ENCODE data around the gene BAG3. TPM values are rescaled to one million over a fixed set of nuclear protein-coding genes. Genes with fewer than 3 reads are reported as not detected.
A peak's percentile ranks its signal among the peaks of the same experiment; 100 is the strongest.

The BAG3 gene
- total RNA-seq (100 to 1,000 TPM; 115 to 191 (median 145) TPM), polyA plus RNA-seq (100 to 1,000 TPM in 1 of 2 donors, 10 to 100 TPM in 1; 42.5 to 193 TPM)
- long read RNA-seq, donor 1, transcript BAG3-201 (4 exons, 2,571 nt): major isoform, 57 of 131 reads
- long read RNA-seq, donor 1, partial matches to known transcripts: 65 of 131 reads
- long read RNA-seq, donor 1, other reads (novel, unspliced or antisense): 9 of 131 reads
- long read RNA-seq, donor 2, transcript BAG3-201 (4 exons, 2,571 nt): major isoform, 78 of 146 reads
- long read RNA-seq, donor 2, partial matches to known transcripts: 56 of 146 reads
- long read RNA-seq, donor 2, other reads (novel, unspliced or antisense): 12 of 146 reads
- long read RNA-seq, donor 3, transcript BAG3-201 (4 exons, 2,571 nt): major isoform, 100 of 208 reads
- long read RNA-seq, donor 3, partial matches to known transcripts: 92 of 208 reads
- long read RNA-seq, donor 3, other reads (novel, unspliced or antisense): 16 of 208 reads

- intact Hi-C loops (cut with DNase I): loop anchor here in 6 of 10 donors (1.0 to 10.0 kb wide), 6 partner anchors 34 to 56 kb away; partner anchors contain the start of gene TIAL1 (in 4 of the 6)
- DNase-seq (peak; percentile 94 to 95), ATAC-seq (peak; percentile 89 to 95 (median 92))
- Histone ChIP-seq H3K27ac (peak within 1 kb of the TSS; percentile 92 to 100 (median 98)), H3K4me3 (peak within 1 kb of the TSS; percentile 59 to 96 (median 86)), H3K27me3 (peaks cover 0 to 3% (median 0%) of the 10 kb centered on the region in 7 donors), H3K4me1 (peaks cover 20 to 41% (median 34%) of the 10 kb centered on the region in 9 donors), H3K9me3 (peaks cover 0 to 3% (median 0%) of the 10 kb centered on the region in 11 donors), H3K36me3 (peaks cover 0 to under 1% (median 0%) of the 10 kb centered on the region in 9 donors)
- TF ChIP-seq CTCF (IDR thresholded peaks at IDR 0.05): no peak
- WGBS, 2 donors: 2 to 5% methylated on average over 15 to 59 of the region's 60 CpGs
Observed at GRCh38 chr10:119650692-119651513, at the start of gene BAG3. Gene BAG3 (plus strand): TSS chr10:119651380. CDS start chr10:119651676, 296 bp downstream.

GRCh38 chr10:119602241-119603095 is 48.7 kb upstream of the BAG3 start:
- H3K4me1 ChIP-seq: peaks cover 0 to 5% (median 3%) of the 10 kb centered on the region in 9 donors
- H3K4me3 ChIP-seq: no peak overlapping the region
- DNase-seq (no peak), ATAC-seq (peak in 2 of 8 donors; percentile 35 to 48)
- peak in 7 of 9 donors; percentile 16 to 62 (median 44) for TF ChIP-seq CTCF (IDR thresholded peaks at IDR 0.05)
- H3K36me3 ChIP-seq: no peaks in the 10 kb centered on the region
- H3K9me3 ChIP-seq: peaks cover 0 to 4% (median 0%) of the 10 kb centered on the region in 11 donors
- H3K27me3 ChIP-seq: no peaks in the 10 kb centered on the region
- intact Hi-C loops (cut with DNase I): loop anchor here in 3 of 10 donors (10.0 kb wide), 3 partner anchors 232 to 262 kb away; no protein-coding TSS in a partner anchor
- WGBS, 2 donors: 69 to 70% methylated on average over 2 of the region's 2 CpGs
- H3K27ac ChIP-seq: no peak overlapping the region

- ATAC-seq (no peak), DNase-seq (no peak)
- peaks cover 0 to 3% (median 0%) of the 10 kb centered on the region in 9 donors for H3K4me1 ChIP-seq
- H3K4me3 ChIP-seq: no peak overlapping the region
- H3K27ac ChIP-seq: no peak overlapping the region
- no peaks in the 10 kb centered on the region for H3K36me3 ChIP-seq
- TF ChIP-seq CTCF (IDR thresholded peaks at IDR 0.05): no peak
- intact Hi-C loops (cut with DNase I): loop anchor here in 3 of 10 donors (10.0 kb wide), 3 partner anchors 230 to 260 kb away; no protein-coding TSS in a partner anchor
- H3K9me3 ChIP-seq: no peaks in the 10 kb centered on the region
- H3K27me3 ChIP-seq: peaks cover 0 to 6% (median 0%) of the 10 kb centered on the region in 7 donors
Observed at GRCh38 chr10:119604468-119604867, 46.7 kb upstream of the BAG3 start.

All from heart right ventricle (tissue), 16 donors.